Caki2 (cell line): ENCODE data around the gene TTC33. TPM values are rescaled to one million over a fixed set of nuclear protein-coding genes. Genes with fewer than 3 reads are reported as not detected.
"Not testable (repeated sequence)": the region's sequence is repeated elsewhere in the genome, so short reads cannot be mapped to it uniquely, and the experiment has no call there.

ENCODE experiments used
- DNase-seq: peaks from one replicate; pipeline ENCODE4 v3.0.0-alpha.2; 2015; ENCODE audit warnings: low read depth
- in situ Hi-C: cut with HindIII; loops from 2 replicates; pipeline ENCODE4 v1.10.0; 2016; ENCODE audit warnings: low sequenced_read_pairs, low pct_unique_long_range_greater_than_20kb, mixed read lengths
- total RNA-seq: library from RNA; depleted of rRNA; stranded (reverse); fragments of >200 nt; shearing (Covaris generic); gene quantifications from 2 replicates; pipeline ENCODE4 v1.2.3, GENCODE V29; 2014; ENCODE audit warnings: low replicate concordance

The TTC33 gene
- total RNA-seq, 1 experiment from 2014 or later, result 8.8 TPM

- peak; percentile 54 for DNase-seq
- in situ Hi-C loops, result no loop called here
Observed at GRCh38 chr5:40736103-40736875, 19.5 kb downstream of the TTC33 start.

- no peak for DNase-seq
Observed at GRCh38 chr5:40735609-40736008, 20.2 kb downstream of the TTC33 start.

GRCh38 chr5:40734986-40735385 lies 20.8 kb downstream of the TTC33 start:
- DNase-seq, result no peak
- in situ Hi-C loops, result no loop called here

More at GRCh38 chr5:40735609-40736008, 20.2 kb downstream of the TTC33 start:
- in situ Hi-C loops, result no loop called here

GRCh38 chr5:40733879-40734563 lies 21.7 kb downstream of the TTC33 start:
- DNase-seq, result no peak
- in situ Hi-C loops, result no loop called here

GRCh38 chr5:40733434-40733833 lies 22.3 kb downstream of the TTC33 start:
- DNase-seq, result no peak
- in situ Hi-C loops, result no loop called here

- DNase-seq, in situ Hi-C loops: not testable (repeated sequence)
Observed at GRCh38 chr5:40722497-40722911, 33.3 kb downstream of the TTC33 start.

GRCh38 chr5:40720069-40720468 lies 35.7 kb downstream of the TTC33 start:
- in situ Hi-C loops, result no loop called here
- no peak for DNase-seq

- DNase-seq, result no peak
- in situ Hi-C loops, result no loop called here
Observed at GRCh38 chr5:40717281-40717680, 38.5 kb downstream of the TTC33 start.

- in situ Hi-C loops, result no loop called here
- no peak for DNase-seq
Observed at GRCh38 chr5:40716590-40716989, 39.2 kb downstream of the TTC33 start.

GRCh38 chr5:40716000-40716399 lies 39.8 kb downstream of the TTC33 start:
- in situ Hi-C loops, result no loop called here
- no peak for DNase-seq

GRCh38 chr5:40714001-40714400 lies 41.8 kb downstream of the TTC33 start:
- in situ Hi-C loops, result no loop called here
- no peak for DNase-seq

- DNase-seq, in situ Hi-C loops: not testable (repeated sequence)
Observed at GRCh38 chr5:40710575-40710974, 45.2 kb downstream of the TTC33 start.

- DNase-seq, in situ Hi-C loops: not testable (repeated sequence)
Observed at GRCh38 chr5:40705484-40705883, 50.3 kb downstream of the TTC33 start.

GRCh38 chr5:40702027-40702426 lies 53.7 kb downstream of the TTC33 start:
- DNase-seq, in situ Hi-C loops: not testable (repeated sequence)

GRCh38 chr5:40700116-40700782 lies 55.5 kb downstream of the TTC33 start:
- in situ Hi-C loops, result no loop called here
- no peak for DNase-seq

GRCh38 chr5:40694433-40694832 lies 61.3 kb downstream of the TTC33 start:
- no peak for DNase-seq
- in situ Hi-C loops, result no loop called here

GRCh38 chr5:40691894-40692293 lies 63.9 kb downstream of the TTC33 start:
- DNase-seq, result no peak
- in situ Hi-C loops, result no loop called here

GRCh38 chr5:40690267-40690666 lies 65.5 kb downstream of the TTC33 start:
- in situ Hi-C loops, result no loop called here
- no peak for DNase-seq

GRCh38 chr5:40689438-40689837 lies 66.3 kb downstream of the TTC33 start:
- in situ Hi-C loops, result no loop called here
- peak; percentile 72 for DNase-seq
